ENCODE measurements around the gene NDUFS2. TPM values are rescaled to one million over a fixed set of nuclear protein-coding genes. Genes with fewer than 3 reads are reported as not detected.

The NDUFS2 gene
- total and polyA plus RNA-seq, 5 donors from 2014 or later: 67.5 to 128 (median 110) TPM

- peak within 1 kb of the TSS; percentile 91 to 97 (median 94) for H3K4me3 Mint-ChIP-seq
- peak within 1 kb of the TSS; percentile 99 for H3K27ac Mint-ChIP-seq
- H3K4me1 Mint-ChIP-seq: peaks cover 5 to 71% (median 34%) of the 10 kb centered on the region in 4 donors
- peak within 1 kb of the TSS; percentile 84 for H3K4me3 ChIP-seq (ENCODE audit: low read depth, low read length)
- H3K27ac ChIP-seq (ENCODE audit: insufficient read depth, low read length, poor library complexity, severe bottlenecking): peak within 1 kb of the TSS; percentile 93
- no peaks in the 10 kb centered on the region for H3K9me3 ChIP-seq (ENCODE audit: control insufficient read depth in 2 of 2, low read length in 2 of 2)
- H3K9me3 Mint-ChIP-seq: no peaks in the 10 kb centered on the region
- peaks cover 40% of the 10 kb centered on the region for H3K36me3 Mint-ChIP-seq
- H3K27me3 ChIP-seq (ENCODE audit: control insufficient read depth, insufficient read depth, low read length): no peaks in the 10 kb centered on the region
- DNase-seq (peak; percentile 92 to 99 (median 95)), ATAC-seq (ENCODE audit: low read depth in 2 of 2) (peak; percentile 94)
- peaks cover 27% of the 10 kb centered on the region for H3K36me3 ChIP-seq (ENCODE audit: control insufficient read depth, insufficient read depth, low read length)
- no peaks in the 10 kb centered on the region for H3K27me3 Mint-ChIP-seq
- peaks cover 37% of the 10 kb centered on the region for H3K4me1 ChIP-seq (ENCODE audit: control insufficient read depth, insufficient read depth, low read length, poor library complexity, severe bottlenecking)
These were observed 36.2 kb upstream of the NDUFS2 start, which contains the start of gene PPOX for GRCh38 chr1:161165742-161166668. Gene PPOX, plus strand, starts transcription at chr1:161166426. Its CDS starts 422 bp downstream, at chr1:161166848.

DNA sequence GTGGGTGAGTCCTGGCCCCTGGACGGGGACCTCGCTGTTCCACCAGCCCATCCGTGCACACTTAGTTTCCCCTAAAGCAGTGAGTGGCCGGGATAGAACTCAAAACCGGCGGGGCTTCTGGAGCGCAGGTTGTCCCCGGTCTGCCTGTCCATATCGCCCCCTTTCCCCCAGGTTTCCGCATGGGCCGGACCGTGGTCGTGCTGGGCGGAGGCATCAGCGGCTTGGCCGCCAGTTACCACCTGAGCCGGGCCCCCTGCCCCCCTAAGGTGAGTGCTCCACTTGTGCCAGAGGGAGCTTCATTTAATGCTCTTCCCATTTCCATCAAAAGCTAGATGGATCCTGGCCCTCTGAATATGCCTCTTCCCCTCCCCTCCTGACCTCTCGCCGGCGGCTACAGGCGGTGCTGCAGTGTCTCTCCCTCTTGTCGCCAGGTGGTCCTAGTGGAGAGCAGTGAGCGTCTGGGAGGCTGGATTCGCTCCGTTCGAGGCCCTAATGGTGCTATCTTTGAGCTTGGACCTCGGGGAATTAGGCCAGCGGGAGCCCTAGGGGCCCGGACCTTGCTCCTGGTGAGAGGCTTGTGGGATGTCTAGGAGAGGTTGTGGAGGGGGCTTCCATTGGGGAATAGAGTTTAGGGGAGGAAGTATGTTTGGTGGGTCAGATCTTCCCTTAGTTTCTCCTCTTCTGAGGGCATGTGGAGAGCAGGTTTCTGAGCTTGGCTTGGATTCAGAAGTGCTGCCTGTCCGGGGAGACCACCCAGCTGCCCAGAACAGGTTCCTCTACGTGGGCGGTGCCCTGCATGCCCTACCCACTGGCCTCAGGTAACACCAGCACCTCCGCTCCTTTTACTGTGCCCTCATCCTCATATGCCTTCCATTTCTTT lies 35.3 kb upstream of the NDUFS2 start:
- peak overlapping the region; percentile 91 to 97 (median 94) for H3K4me3 Mint-ChIP-seq
- H3K4me3 ChIP-seq (ENCODE audit: low read depth, low read length): peak overlapping the region; percentile 84
- H3K27me3 ChIP-seq (ENCODE audit: control insufficient read depth, insufficient read depth, low read length): no peaks in the 10 kb centered on the region
- peaks cover 28% of the 10 kb centered on the region for H3K4me1 ChIP-seq (ENCODE audit: control insufficient read depth, insufficient read depth, low read length, poor library complexity, severe bottlenecking)
- DNase-seq (no peak), ATAC-seq (ENCODE audit: low read depth in 2 of 2) (no peak)
- no peaks in the 10 kb centered on the region for H3K27me3 Mint-ChIP-seq
- no peaks in the 10 kb centered on the region for H3K9me3 Mint-ChIP-seq
- no peaks in the 10 kb centered on the region for H3K9me3 ChIP-seq (ENCODE audit: control insufficient read depth in 2 of 2, low read length in 2 of 2)
- peak overlapping the region; percentile 93 for H3K27ac ChIP-seq (ENCODE audit: insufficient read depth, low read length, poor library complexity, severe bottlenecking)
- peaks cover 5 to 66% (median 31%) of the 10 kb centered on the region in 4 donors for H3K4me1 Mint-ChIP-seq
- H3K27ac Mint-ChIP-seq: peak overlapping the region; percentile 99
- peaks cover 32% of the 10 kb centered on the region for H3K36me3 ChIP-seq (ENCODE audit: control insufficient read depth, insufficient read depth, low read length)
- peaks cover 43% of the 10 kb centered on the region for H3K36me3 Mint-ChIP-seq

- Histone ChIP-seq H3K36me3 (ENCODE audit: control insufficient read depth, insufficient read depth, low read length) (peaks cover 43% of the 10 kb centered on the region), H3K4me1 (ENCODE audit: control insufficient read depth, insufficient read depth, low read length, poor library complexity, severe bottlenecking) (peaks cover 31% of the 10 kb centered on the region), H3K27me3 (ENCODE audit: control insufficient read depth, insufficient read depth, low read length) (no peaks in the 10 kb centered on the region), H3K4me3 (ENCODE audit: low read depth, low read length) (no peak overlapping the region), H3K27ac (ENCODE audit: insufficient read depth, low read length, poor library complexity, severe bottlenecking) (no peak overlapping the region), H3K9me3 (ENCODE audit: control insufficient read depth in 2 of 2, low read length in 2 of 2) (no peaks in the 10 kb centered on the region)
- H3K4me1 Mint-ChIP-seq: peaks cover 5 to 63% (median 29%) of the 10 kb centered on the region in 4 donors
- no peak for DNase-seq
- peaks cover 48% of the 10 kb centered on the region for H3K36me3 Mint-ChIP-seq
- no peak for ATAC-seq (ENCODE audit: low read depth in 2 of 2)
- H3K9me3 Mint-ChIP-seq: no peaks in the 10 kb centered on the region
- H3K27me3 Mint-ChIP-seq: no peaks in the 10 kb centered on the region
- peak overlapping the region in 1 of 3 donors; percentile 76 for H3K27ac Mint-ChIP-seq
- H3K4me3 Mint-ChIP-seq: peak overlapping the region in 3 of 4 donors; percentile 64 to 72 (median 70)
These were observed 33.3 kb upstream of the NDUFS2 start for GRCh38 chr1:161168906-161169305.

DNA sequence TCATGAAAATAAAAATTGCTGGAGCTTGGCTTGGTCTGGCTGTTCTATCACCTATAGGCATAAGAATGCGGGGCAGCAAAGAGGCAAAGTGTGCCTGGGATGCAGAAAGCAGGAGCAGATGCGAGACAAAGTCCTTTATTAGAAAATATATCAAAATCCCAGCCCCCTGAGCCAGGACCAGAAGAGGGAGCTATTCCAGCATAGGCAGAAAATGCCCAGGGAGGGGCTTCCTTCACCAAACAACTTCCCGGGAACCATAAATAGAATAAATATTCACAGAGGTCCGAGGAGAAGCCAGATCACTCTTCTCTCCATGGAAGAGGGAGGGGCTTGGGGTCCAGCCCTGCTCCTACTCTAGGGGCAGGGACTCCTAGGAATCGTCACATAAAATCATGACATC lies 31.0 kb upstream of the NDUFS2 start:
- peaks cover 49% of the 10 kb centered on the region for H3K36me3 Mint-ChIP-seq
- ATAC-seq (ENCODE audit: low read depth in 2 of 2) (no peak), DNase-seq (no peak)
- H3K4me1 Mint-ChIP-seq: peaks cover 3 to 66% (median 35%) of the 10 kb centered on the region in 4 donors
- H3K9me3 Mint-ChIP-seq: no peaks in the 10 kb centered on the region
- no peaks in the 10 kb centered on the region for H3K27me3 ChIP-seq (ENCODE audit: control insufficient read depth, insufficient read depth, low read length)
- H3K36me3 ChIP-seq (ENCODE audit: control insufficient read depth, insufficient read depth, low read length): peaks cover 58% of the 10 kb centered on the region
- H3K4me3 ChIP-seq (ENCODE audit: low read depth, low read length): no peak overlapping the region
- H3K27me3 Mint-ChIP-seq: no peaks in the 10 kb centered on the region
- peaks cover 38% of the 10 kb centered on the region for H3K4me1 ChIP-seq (ENCODE audit: control insufficient read depth, insufficient read depth, low read length, poor library complexity, severe bottlenecking)
- no peak overlapping the region for H3K27ac ChIP-seq (ENCODE audit: insufficient read depth, low read length, poor library complexity, severe bottlenecking)
- peak overlapping the region in 1 of 4 donors; percentile 68 for H3K4me3 Mint-ChIP-seq
- H3K9me3 ChIP-seq (ENCODE audit: control insufficient read depth in 2 of 2, low read length in 2 of 2): no peaks in the 10 kb centered on the region
- peak overlapping the region in 1 of 3 donors; percentile 54 for H3K27ac Mint-ChIP-seq

GRCh38 chr1:161171696-161172095 lies 30.5 kb upstream of the NDUFS2 start:
- H3K9me3 Mint-ChIP-seq: peaks cover 0 to 3% (median 0%) of the 10 kb centered on the region in 7 donors
- peak overlapping the region in 1 of 4 donors; percentile 68 for H3K4me3 Mint-ChIP-seq
- peaks cover 0 to 67% (median 38%) of the 10 kb centered on the region in 4 donors for H3K4me1 Mint-ChIP-seq
- Histone ChIP-seq H3K27ac (ENCODE audit: insufficient read depth, low read length, poor library complexity, severe bottlenecking) (no peak overlapping the region), H3K36me3 (ENCODE audit: control insufficient read depth, insufficient read depth, low read length) (peaks cover 58% of the 10 kb centered on the region), H3K27me3 (ENCODE audit: control insufficient read depth, insufficient read depth, low read length) (no peaks in the 10 kb centered on the region), H3K9me3 (ENCODE audit: control insufficient read depth in 2 of 2, low read length in 2 of 2) (no peaks in the 10 kb centered on the region), H3K4me3 (ENCODE audit: low read depth, low read length) (no peak overlapping the region), H3K4me1 (ENCODE audit: control insufficient read depth, insufficient read depth, low read length, poor library complexity, severe bottlenecking) (peaks cover 39% of the 10 kb centered on the region)
- ATAC-seq (ENCODE audit: low read depth in 2 of 2) (no peak), DNase-seq (no peak)
- peaks cover 4% of the 10 kb centered on the region for H3K27me3 Mint-ChIP-seq
- H3K27ac Mint-ChIP-seq: peak overlapping the region in 1 of 3 donors; percentile 54
- peaks cover 49% of the 10 kb centered on the region for H3K36me3 Mint-ChIP-seq

DNA sequence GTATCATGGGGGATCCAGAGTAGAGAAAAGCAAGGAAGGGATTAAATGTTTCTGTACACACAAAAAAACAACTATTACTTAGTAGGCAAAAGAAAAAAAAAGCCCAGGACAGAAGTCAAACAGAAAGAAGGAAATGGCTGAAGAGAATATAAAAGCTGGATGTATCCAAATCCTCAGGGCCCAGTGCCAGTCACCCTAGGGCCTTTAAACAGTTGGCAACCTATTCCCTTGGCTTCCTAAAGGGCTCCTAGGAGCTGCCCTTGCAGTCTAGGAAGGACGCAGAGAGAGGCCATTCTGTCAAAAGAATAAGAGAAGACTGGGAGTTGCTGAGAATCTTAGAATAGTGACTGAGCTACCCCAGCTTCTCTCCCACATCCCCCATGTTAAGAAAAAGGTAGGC lies 29.8 kb upstream of the NDUFS2 start:
- peak overlapping the region in 2 of 4 donors; percentile 76 to 97 for H3K4me3 Mint-ChIP-seq
- ATAC-seq (ENCODE audit: low read depth in 2 of 2): no peak

GRCh38 chr1:161172776-161173376 lies 29.3 kb upstream of the NDUFS2 start:
- Histone ChIP-seq H3K9me3 (ENCODE audit: control insufficient read depth in 2 of 2, low read length in 2 of 2) (no peaks in the 10 kb centered on the region), H3K4me3 (ENCODE audit: low read depth, low read length) (no peak overlapping the region), H3K27ac (ENCODE audit: insufficient read depth, low read length, poor library complexity, severe bottlenecking) (no peak overlapping the region), H3K4me1 (ENCODE audit: control insufficient read depth, insufficient read depth, low read length, poor library complexity, severe bottlenecking) (peaks cover 36% of the 10 kb centered on the region), H3K36me3 (ENCODE audit: control insufficient read depth, insufficient read depth, low read length) (peaks cover 58% of the 10 kb centered on the region), H3K27me3 (ENCODE audit: control insufficient read depth, insufficient read depth, low read length) (no peaks in the 10 kb centered on the region)
- peak overlapping the region in 2 of 4 donors; percentile 21 to 97 for H3K4me3 Mint-ChIP-seq
- H3K27me3 Mint-ChIP-seq: peaks cover 6% of the 10 kb centered on the region
- DNase-seq (no peak), ATAC-seq (ENCODE audit: low read depth in 2 of 2) (no peak)
- H3K4me1 Mint-ChIP-seq: peaks cover 0 to 70% (median 43%) of the 10 kb centered on the region in 4 donors
- H3K9me3 Mint-ChIP-seq: peaks cover 0 to 3% (median 0%) of the 10 kb centered on the region in 7 donors
- H3K36me3 Mint-ChIP-seq: peaks cover 49% of the 10 kb centered on the region
- H3K27ac Mint-ChIP-seq: peak overlapping the region; percentile 44 to 67 (median 66)

More for the DNA sequence above, 29.8 kb upstream of the NDUFS2 start:
- Mint-ChIP-seq H3K36me3 (peaks cover 49% of the 10 kb centered on the region), H3K9me3 (peaks cover 0 to 3% (median 0%) of the 10 kb centered on the region in 7 donors), H3K4me1 (peaks cover 0 to 68% (median 39%) of the 10 kb centered on the region in 4 donors), H3K27me3 (peaks cover 6% of the 10 kb centered on the region), H3K27ac (peak overlapping the region; percentile 44 to 87 (median 67))
- Histone ChIP-seq H3K4me3 (ENCODE audit: low read depth, low read length) (no peak overlapping the region), H3K9me3 (ENCODE audit: control insufficient read depth in 2 of 2, low read length in 2 of 2) (no peaks in the 10 kb centered on the region), H3K36me3 (ENCODE audit: control insufficient read depth, insufficient read depth, low read length) (peaks cover 58% of the 10 kb centered on the region), H3K27ac (ENCODE audit: insufficient read depth, low read length, poor library complexity, severe bottlenecking) (no peak overlapping the region), H3K4me1 (ENCODE audit: control insufficient read depth, insufficient read depth, low read length, poor library complexity, severe bottlenecking) (peaks cover 35% of the 10 kb centered on the region), H3K27me3 (ENCODE audit: control insufficient read depth, insufficient read depth, low read length) (no peaks in the 10 kb centered on the region)
- DNase-seq: no peak
